Fibroblast of pulmonary artery (primary cell): ENCODE data around the gene BMP10.

Source experiments
- DNase-seq: peaks from one replicate; pipeline ENCODE4 v3.0.0-alpha.2; 2010; ENCODE audit warnings: low read depth
- H3K4me3 ChIP-seq: replicated peaks from 2 replicates; pipeline ENCODE4 v1.5.1; 2011; ENCODE audit warnings: low read depth, mild to moderate bottlenecking, control low read depth, low read length, moderate library complexity
- TF ChIP-seq, protein P1 (sequence below): IDR thresholded peaks from 2 replicates; pipeline ENCODE4 v1.5.1; 2011; ENCODE audit warnings: mild to moderate bottlenecking, control low read depth, low read length, inconsistent platforms; ENCODE audit errors: missing control alignments

Gene BMP10

DNA sequence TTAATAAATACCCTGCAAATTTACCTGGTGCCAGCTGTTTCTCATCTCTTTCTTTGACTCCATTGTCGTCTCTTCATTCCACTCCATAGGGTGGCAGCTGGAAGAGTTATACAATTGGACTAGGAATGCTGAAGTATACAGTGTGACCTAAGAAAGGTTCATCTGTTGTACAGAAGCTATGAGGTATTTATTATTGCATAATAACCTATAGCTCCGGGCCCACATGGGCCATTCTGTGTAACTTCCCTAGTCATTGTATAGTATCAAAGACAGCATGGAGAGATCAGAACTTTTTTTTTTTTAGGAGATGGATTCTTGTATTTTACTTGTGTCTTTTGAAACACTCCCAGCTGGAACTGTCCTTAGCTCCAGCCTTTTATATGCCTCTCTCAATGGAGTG is 26.2 kb downstream of the BMP10 start:
- H3K4me3 ChIP-seq, result no peak overlapping the region
- TF ChIP-seq, protein P1, sequence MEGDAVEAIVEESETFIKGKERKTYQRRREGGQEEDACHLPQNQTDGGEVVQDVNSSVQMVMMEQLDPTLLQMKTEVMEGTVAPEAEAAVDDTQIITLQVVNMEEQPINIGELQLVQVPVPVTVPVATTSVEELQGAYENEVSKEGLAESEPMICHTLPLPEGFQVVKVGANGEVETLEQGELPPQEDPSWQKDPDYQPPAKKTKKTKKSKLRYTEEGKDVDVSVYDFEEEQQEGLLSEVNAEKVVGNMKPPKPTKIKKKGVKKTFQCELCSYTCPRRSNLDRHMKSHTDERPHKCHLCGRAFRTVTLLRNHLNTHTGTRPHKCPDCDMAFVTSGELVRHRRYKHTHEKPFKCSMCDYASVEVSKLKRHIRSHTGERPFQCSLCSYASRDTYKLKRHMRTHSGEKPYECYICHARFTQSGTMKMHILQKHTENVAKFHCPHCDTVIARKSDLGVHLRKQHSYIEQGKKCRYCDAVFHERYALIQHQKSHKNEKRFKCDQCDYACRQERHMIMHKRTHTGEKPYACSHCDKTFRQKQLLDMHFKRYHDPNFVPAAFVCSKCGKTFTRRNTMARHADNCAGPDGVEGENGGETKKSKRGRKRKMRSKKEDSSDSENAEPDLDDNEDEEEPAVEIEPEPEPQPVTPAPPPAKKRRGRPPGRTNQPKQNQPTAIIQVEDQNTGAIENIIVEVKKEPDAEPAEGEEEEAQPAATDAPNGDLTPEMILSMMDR, result no peak
- DNase-seq, result no peak

DNA sequence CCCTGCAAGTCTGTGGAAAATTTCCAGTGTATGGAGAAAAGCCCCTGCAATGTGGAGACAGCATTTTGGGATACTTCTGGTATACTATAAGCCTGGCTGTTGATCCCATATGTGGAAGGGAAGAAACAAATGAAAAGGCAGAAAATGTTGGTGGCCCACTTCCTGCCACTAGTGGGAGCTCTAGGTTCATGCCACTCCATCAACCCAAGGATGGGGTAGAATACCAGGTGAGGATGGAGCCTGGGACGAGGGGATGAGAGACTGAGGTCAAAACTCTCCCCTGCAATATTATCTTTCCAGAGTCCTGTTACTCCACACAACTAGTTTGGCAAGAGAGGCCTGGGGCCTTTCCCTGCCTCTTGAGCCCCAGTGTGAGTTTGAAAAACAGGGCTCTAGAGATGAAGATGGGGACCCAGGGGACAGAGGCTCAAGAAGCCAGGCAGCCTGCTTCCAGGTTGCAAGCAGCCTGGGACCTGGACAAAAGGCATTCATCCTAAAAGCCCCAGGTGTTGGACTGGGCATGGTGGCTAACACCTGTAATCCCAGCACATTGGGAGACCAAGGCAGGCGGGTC is 31.9 kb downstream of the BMP10 start:
- DNase-seq, result peak; percentile 41

DNA sequence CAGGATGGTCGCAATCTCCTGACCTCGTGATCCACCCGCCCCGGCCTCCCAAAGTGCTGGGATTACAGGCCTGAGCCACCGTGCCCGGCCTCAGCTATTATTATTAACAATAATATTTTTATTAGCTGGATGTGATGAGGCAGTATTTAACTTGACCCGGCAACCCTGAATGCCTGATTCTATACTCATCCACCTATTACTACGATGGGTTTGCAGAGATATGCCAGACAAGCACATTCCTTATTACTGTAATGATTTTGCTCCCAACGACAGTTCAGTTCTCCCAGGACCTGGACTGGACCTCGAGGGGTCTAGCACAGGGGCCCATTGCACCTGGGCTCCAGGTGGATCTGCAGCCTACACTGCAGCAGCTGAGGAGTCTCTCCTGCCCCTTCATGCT is 32.6 kb downstream of the BMP10 start:
- TF ChIP-seq, protein P1, result no peak
- H3K4me3 ChIP-seq, result no peak overlapping the region
- no peak for DNase-seq

More for the DNA sequence above, 31.9 kb downstream of the BMP10 start:
- H3K4me3 ChIP-seq, result no peak overlapping the region
- TF ChIP-seq, protein P1, result peak; percentile 74

DNA sequence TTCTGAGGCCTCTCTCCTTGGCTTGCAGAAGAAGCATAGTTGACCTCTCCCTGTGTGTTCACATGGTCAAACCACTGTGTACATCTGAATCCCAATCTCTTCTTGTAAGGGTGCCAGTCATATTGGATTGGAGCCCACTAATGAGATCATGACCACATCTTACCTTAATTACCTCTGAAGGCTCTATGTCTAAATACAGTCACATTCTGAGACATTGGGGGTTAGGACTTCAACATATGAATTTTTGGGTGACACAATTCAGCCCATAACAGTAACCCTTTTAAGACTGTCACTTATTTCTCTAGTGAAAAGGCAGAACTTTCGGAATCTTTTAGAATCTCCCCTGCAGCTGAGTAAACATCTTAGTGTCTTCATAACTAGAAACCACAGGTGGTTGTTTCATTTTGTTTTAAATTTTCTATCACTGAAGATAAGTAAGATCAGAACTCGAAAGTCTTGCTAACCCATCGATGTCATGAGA is 33.3 kb downstream of the BMP10 start:
- no peak overlapping the region for H3K4me3 ChIP-seq
- no peak for DNase-seq
- TF ChIP-seq, protein P1, result no peak

DNA sequence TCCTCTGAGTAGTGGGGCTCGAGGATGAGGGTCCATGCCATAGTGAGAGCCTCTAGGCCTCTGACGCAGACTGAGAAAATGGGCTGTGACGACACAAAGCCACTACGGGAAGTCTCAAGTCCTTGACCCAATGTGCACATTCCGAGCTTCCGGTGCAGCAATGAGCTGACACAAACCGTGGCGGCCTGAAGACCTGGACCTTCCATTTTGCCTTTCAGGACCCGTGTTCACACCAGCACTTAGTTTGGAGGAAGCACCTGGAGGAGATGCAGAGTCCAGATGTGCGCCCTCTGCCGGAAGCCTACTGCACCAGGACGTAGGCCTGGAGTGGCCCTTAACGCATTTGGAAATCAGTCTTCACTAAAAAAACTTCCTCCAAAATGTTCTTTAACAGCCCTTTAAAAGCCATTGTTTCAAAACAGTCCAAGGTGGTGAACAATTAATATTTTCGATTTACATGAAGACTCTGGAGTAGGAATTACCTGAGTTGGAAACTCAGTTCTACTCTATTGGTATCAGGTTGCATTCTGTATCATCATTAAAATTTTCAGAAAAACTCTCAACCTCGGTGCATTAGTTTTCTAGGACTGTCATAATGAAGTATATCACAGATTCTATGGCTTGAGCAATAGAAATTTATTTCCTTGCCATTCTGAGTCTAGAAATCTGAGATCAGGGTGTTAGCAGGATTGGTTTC is 33.9 kb downstream of the BMP10 start:
- no peak overlapping the region for H3K4me3 ChIP-seq
- DNase-seq, result peak; percentile 70
- TF ChIP-seq, protein P1, result peak; percentile 72

DNA sequence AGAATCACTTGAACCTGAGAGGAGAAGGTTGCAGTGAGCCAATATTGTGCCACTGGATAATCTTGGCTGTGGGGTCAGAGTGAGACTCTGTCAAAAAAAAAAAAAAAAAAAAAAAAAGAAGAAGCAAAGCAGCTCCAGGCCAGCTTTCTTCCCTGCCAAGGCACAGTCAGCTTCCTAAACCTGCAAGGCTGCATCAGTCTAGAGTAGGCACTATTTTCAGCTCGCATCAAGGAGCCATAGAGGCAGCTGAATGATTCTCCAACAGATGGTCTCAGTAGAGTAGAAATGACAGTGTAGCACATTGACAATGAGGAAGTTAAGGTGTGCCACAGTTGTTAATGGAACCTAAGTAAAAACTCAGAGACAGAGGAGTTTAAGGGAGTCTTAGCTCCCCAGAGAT is 35.6 kb downstream of the BMP10 start:
- DNase-seq, result no peak
- TF ChIP-seq, protein P1, result no peak

More for the DNA sequence above, 35.6 kb downstream of the BMP10 start:
- no peak overlapping the region for H3K4me3 ChIP-seq
